Upper lobe of left lung (tissue), 4 donors: ENCODE results near the gene CRB1.

Source experiments
- CTCF ChIP-seq, 6 experiments: fragments of 450-650 bp in 4 of 6; fragments of 200-600 bp in 2 of 6; sonication (generic) in 2 of 6; IDR thresholded peaks; one replicate each; pipeline ENCODE4 v1.5.1; 2016 to 2019; ENCODE audit warnings: antibody characterized with exemption in 6 of 6
- EP300 ChIP-seq, 4 donors: sonication (generic); formaldehyde crosslinking; IDR thresholded peaks; one replicate each; pipeline ENCODE4 v1.5.1; 2017; ENCODE audit warnings: antibody characterized with exemption in 4 of 4, control low read depth in 2 of 4
- POLR2A ChIP-seq, 4 donors: fragments of 450-650 bp; IDR thresholded peaks; one replicate each; pipeline ENCODE4 v1.5.1; 2016 to 2017; ENCODE audit warnings: antibody characterized with exemption in 4 of 4, mild to moderate bottlenecking in 2 of 4

- TF ChIP-seq CTCF (IDR thresholded peaks at IDR 0.05) = no peak
- TF ChIP-seq POLR2A (IDR thresholded peaks at IDR 0.05) = no peak
- TF ChIP-seq EP300 (IDR thresholded peaks at IDR 0.05) = no peak
These were observed 201.7 kb downstream of the CRB1 start for GRCh38 chr1:197469620-197470210.
